GM12878 (cell line): ENCODE data around the gene AHNAK. TPM values are rescaled to one million over a fixed set of nuclear protein-coding genes. Genes with fewer than 3 reads are reported as not detected.

Experiments
- ATAC-seq: fragments of 200-7000 bp; cut with Tn5 transposase; 3 replicates; pipeline ENCODE4 v1.9.1; 2020; ENCODE audit warnings: mild to moderate bottlenecking, moderate library complexity
- BruUV-seq: library from RNA; stranded (reverse); fragments of 400-500 nt; replicated peaks from 2 replicates; lab custom pipeline; 2021; lab: Mats Ljungman, UMichigan
- CTCF ChIA-PET: fragments of 300-600 bp; sonication (Branson Sonifier 250); formaldehyde crosslinking; extraction: SDS; loops from one replicate; lab custom pipeline; 2021; ENCODE audit warnings: inconsistent platforms; lab: Yijun Ruan, JAX
- POLR2A ChIA-PET: fragments of 350-600 bp; formaldehyde crosslinking; extraction: SDS; loops from one replicate; lab custom pipeline; 2021; ENCODE audit warnings: inconsistent platforms; lab: Charles Lee
- RAD21 ChIA-PET: fragments of 300-600 bp; sonication (Branson Sonifier 250); formaldehyde crosslinking; loops from one replicate; lab custom pipeline; 2023; ENCODE audit warnings: antibody characterized with exemption; ENCODE audit not compliant: unreplicated experiment; lab: Charles Lee
- SMC1A ChIA-PET: fragments of 300-600 bp; sonication (Branson Sonifier 250); formaldehyde crosslinking; loops from one replicate; lab custom pipeline; 2023; ENCODE audit not compliant: unreplicated experiment, uncharacterized antibody; lab: Charles Lee
- DNase-seq: peaks from one replicate; pipeline ENCODE4 v3.0.0-alpha.2; 2011; ENCODE audit warnings: low read depth, low spot score
- FAIRE-seq: peaks from 3 replicates; lab custom pipeline; 2011; peaks lifted over from hg19 to GRCh38; lab: Jason Lieb, UNC
- H2AFZ ChIP-seq: 2 replicates; pipeline ENCODE4 v1.6.0; 2011; ENCODE audit warnings: low read depth, low read length, control low read depth; ENCODE audit not compliant: control insufficient read depth
- H3K27ac ChIP-seq: 2 replicates; pipeline ENCODE4 v1.5.1; 2011; ENCODE audit warnings: control low read depth; ENCODE audit not compliant: control insufficient read depth, insufficient read depth
- H3K27me3 ChIP-seq, 2 experiments: replicated peaks in 1 of 2; 2 replicates each; pipeline versions ENCODE4 v1.6.0 to v1.6.1; 2011; ENCODE audit warnings: low read length in 1 of 2; ENCODE audit not compliant: control insufficient read depth in 2 of 2, insufficient read depth in 2 of 2
- H3K36me3 ChIP-seq, 2 experiments: 2 replicates each; pipeline ENCODE4 v1.5.1; 2011; ENCODE audit warnings: low read length in 1 of 2; ENCODE audit not compliant: control insufficient read depth in 2 of 2, insufficient read depth in 2 of 2
- H3K4me1 ChIP-seq: 2 replicates; pipeline ENCODE4 v1.6.1; 2011; ENCODE audit warnings: mild to moderate bottlenecking, low read length, moderate library complexity, mixed read lengths; ENCODE audit not compliant: control insufficient read depth, insufficient read depth
- H3K4me2 ChIP-seq: 2 replicates; pipeline ENCODE4 v1.6.0; 2011; ENCODE audit warnings: control low read depth; ENCODE audit not compliant: control insufficient read depth, insufficient read depth
- H3K4me3 ChIP-seq: fragments of 200-600 bp; sonication (generic); 2 replicates; pipeline ENCODE4 v1.5.1; 2016
- H3K79me2 ChIP-seq: 2 replicates; pipeline ENCODE4 v1.6.0; 2011; ENCODE audit warnings: low read length; ENCODE audit not compliant: control insufficient read depth, insufficient read depth
- H3K9ac ChIP-seq: 2 replicates; pipeline ENCODE4 v1.8.0; 2011; ENCODE audit warnings: low read length, control low read depth, mixed read lengths; ENCODE audit not compliant: control insufficient read depth, insufficient read depth
- H3K9me3 ChIP-seq: replicated peaks from 3 replicates; pipeline ENCODE4 v1.5.1; 2011; ENCODE audit warnings: mild to moderate bottlenecking, low read length; ENCODE audit not compliant: control insufficient read depth, insufficient read depth
- H4K20me1 ChIP-seq: 2 replicates; pipeline ENCODE4 v1.6.0; 2011; ENCODE audit not compliant: control insufficient read depth, insufficient read depth
- ATF7 ChIP-seq: fragments of 450-650 bp; IDR thresholded peaks from 2 replicates; pipeline ENCODE4 v1.6.1; 2016; ENCODE audit warnings: low read depth, mild to moderate bottlenecking
- HDAC6 ChIP-seq: fragments of 200-600 bp; sonication (generic); IDR thresholded peaks from one replicate; pipeline ENCODE4 v1.8.0; 2017; ENCODE audit warnings: antibody characterized with exemption; ENCODE audit not compliant: unreplicated experiment
- IKZF1 ChIP-seq: fragments of 450-650 bp; conservative IDR thresholded peaks from 2 replicates; pipeline ENCODE4 v1.6.1; 2017; ENCODE audit warnings: antibody characterized with exemption, mild to moderate bottlenecking
- MEF2A ChIP-seq: IDR thresholded peaks from 2 replicates; pipeline ENCODE4 v1.6.1; 2011; ENCODE audit warnings: low read depth, mild to moderate bottlenecking, low read length, moderate library complexity; ENCODE audit not compliant: insufficient read depth
- NFYB ChIP-seq: IDR thresholded peaks from 2 replicates; pipeline ENCODE4 v1.6.1; 2011; ENCODE audit warnings: low read depth, mild to moderate bottlenecking, low read length, improper control_type of control experiment, moderate library complexity; ENCODE audit not compliant: insufficient read depth
- RB1 ChIP-seq: fragments of 450-650 bp; formaldehyde crosslinking; IDR thresholded peaks from 2 replicates; pipeline ENCODE4 v1.6.1; 2017; ENCODE audit warnings: mild to moderate bottlenecking, borderline replicate concordance
- RCOR1 ChIP-seq: conservative IDR thresholded peaks from 2 replicates; pipeline ENCODE4 v1.6.1; 2012; ENCODE audit warnings: low read depth, low read length, improper control_type of control experiment
- SMC3 ChIP-seq: IDR thresholded peaks from 2 replicates; pipeline ENCODE4 v1.6.1; 2011; ENCODE audit warnings: low read length, improper control_type of control experiment, borderline replicate concordance
- SREBF2 ChIP-seq: IDR thresholded peaks from 2 replicates; pipeline ENCODE4 v1.6.1; 2012; ENCODE audit warnings: mild to moderate bottlenecking, low read length
- STAT3 ChIP-seq: IDR thresholded peaks from 2 replicates; pipeline ENCODE4 v1.6.1; 2011; ENCODE audit warnings: low read depth, low read length, improper control_type of control experiment
- SUZ12 ChIP-seq: fragments of 200-600 bp; sonication (generic); IDR thresholded peaks from one replicate; pipeline ENCODE4 v1.6.1; 2018; ENCODE audit warnings: antibody characterized with exemption, mild to moderate bottlenecking; ENCODE audit not compliant: unreplicated experiment
- TCF7 ChIP-seq: IDR thresholded peaks from 2 replicates; pipeline ENCODE4 v1.6.1; 2014; ENCODE audit warnings: antibody characterized with exemption, borderline replicate concordance
- YBX1 ChIP-seq: fragments of 450-650 bp; IDR thresholded peaks from 2 replicates; pipeline ENCODE4 v1.6.1; 2016; ENCODE audit warnings: antibody characterized with exemption
- WGBS: methylation state at CpG from one replicate; pipeline ENCODE4 v1.1.6; 2016; ENCODE audit warnings: low lambda C conversion rate; ENCODE audit not compliant: insufficient replicate concordance, insufficient coverage; ENCODE audit errors: missing lambda C conversion rate; 5-methylcytosine and 5-hydroxymethylcytosine counted together
- in situ Hi-C: fragments of 300-500 bp; cut with MboI; formaldehyde crosslinking; loops from 9 replicates; pipeline ENCODE4 v1.14.3; 2018; ENCODE audit warnings: mixed read lengths
- intact Hi-C: fragments of 100-400 bp; cut with micrococcal nuclease; formaldehyde crosslinking; loops from one replicate; pipeline ENCODE4 v1.14.2; 2022; ENCODE audit not compliant: unreplicated experiment
- polyA plus RNA-seq, 11 experiments: library from polyadenylated mRNA; depleted of rRNA in 4 of 11; unstranded in 6 of 11; stranded (reverse) in 5 of 11; fragments of >200 nt; fragmentation: Nextera tagmentation in 4 of 11; fragmentation: Illumina TruSeq in 1 of 11; extraction: Ambion mirVana in 4 of 11; extraction: Trizol in 1 of 11; gene quantifications; 1 replicate in 1 of 11; 2 replicates in 10 of 11; pipeline versions ENCODE4 v1.2.1 to v1.2.3, GENCODE V29; 2011 to 2016; ENCODE audit warnings: inconsistent platforms in 2 of 11, missing spikeins in 2 of 11, low read depth in 1 of 11
- total RNA-seq, 4 experiments: library from RNA; depleted of rRNA in 3 of 4; stranded (reverse); fragments of >200 nt in 3 of 4; fragmentation: Illumina TruSeq in 1 of 4; extraction: Trizol in 1 of 4; gene quantifications; 2 replicates each; pipeline versions ENCODE4 v1.2.1 to v1.2.3, GENCODE V29; 2013 to 2021
- TF ChIP-seq, protein P1 (sequence below): IDR thresholded peaks from 2 replicates; pipeline ENCODE4 v1.6.1; 2011; ENCODE audit warnings: mild to moderate bottlenecking, low read depth, low read length, moderate library complexity; ENCODE audit not compliant: insufficient replicate concordance
- TF ChIP-seq, protein P2 (sequence below): fragments of 450-650 bp; IDR thresholded peaks from 2 replicates; pipeline ENCODE4 v1.6.1; 2014; ENCODE audit warnings: mild to moderate bottlenecking
- TF ChIP-seq, protein P3 (sequence below): IDR thresholded peaks from 2 replicates; pipeline ENCODE4 v1.6.1; 2011; ENCODE audit warnings: low read depth, mild to moderate bottlenecking, low read length, moderate library complexity, borderline replicate concordance; ENCODE audit errors: extremely low read depth
- TF ChIP-seq, protein P4 (sequence below), 3 experiments: IDR thresholded peaks in 2 of 3; conservative IDR thresholded peaks in 1 of 3; 2 replicates each; pipeline ENCODE4 v1.5.1; 2011; ENCODE audit warnings: low read depth in 3 of 3, low read length in 3 of 3, mild to moderate bottlenecking in 3 of 3, control low read depth in 2 of 3, moderate library complexity in 2 of 3, inconsistent platforms in 1 of 3, mixed read lengths in 1 of 3; ENCODE audit not compliant: control insufficient read depth in 2 of 3, insufficient read depth in 1 of 3; ENCODE audit errors: extremely low read depth in 1 of 3

Gene AHNAK
- total and polyA plus RNA-seq, 10 of the 15 experiments (the other 5 are each of a cell fraction or from before 2014, with no cell fraction given), result 0.76 to 90.3 (median 19.4) TPM

DNA sequence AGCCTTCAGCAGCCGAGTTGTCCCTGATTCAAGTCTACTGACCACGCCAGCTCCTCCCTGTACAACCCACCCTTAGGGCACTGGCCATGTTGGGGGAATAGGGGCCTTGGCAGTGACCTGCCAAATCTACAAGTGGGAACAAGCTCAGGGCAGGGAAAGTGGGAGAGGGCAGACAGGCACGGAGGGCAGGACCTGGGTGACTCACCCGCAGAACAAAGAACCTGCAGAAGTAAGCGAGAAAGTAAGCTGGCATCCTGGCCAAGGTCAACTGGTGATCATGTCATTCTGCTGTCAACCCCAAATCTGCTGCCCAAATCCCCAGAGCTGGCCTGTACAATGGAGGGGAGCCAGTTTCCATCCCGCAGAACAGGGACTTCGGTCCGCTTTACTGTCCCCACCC lies 135.6 kb downstream of the AHNAK start (continued):
- TF ChIP-seq, protein P1, sequence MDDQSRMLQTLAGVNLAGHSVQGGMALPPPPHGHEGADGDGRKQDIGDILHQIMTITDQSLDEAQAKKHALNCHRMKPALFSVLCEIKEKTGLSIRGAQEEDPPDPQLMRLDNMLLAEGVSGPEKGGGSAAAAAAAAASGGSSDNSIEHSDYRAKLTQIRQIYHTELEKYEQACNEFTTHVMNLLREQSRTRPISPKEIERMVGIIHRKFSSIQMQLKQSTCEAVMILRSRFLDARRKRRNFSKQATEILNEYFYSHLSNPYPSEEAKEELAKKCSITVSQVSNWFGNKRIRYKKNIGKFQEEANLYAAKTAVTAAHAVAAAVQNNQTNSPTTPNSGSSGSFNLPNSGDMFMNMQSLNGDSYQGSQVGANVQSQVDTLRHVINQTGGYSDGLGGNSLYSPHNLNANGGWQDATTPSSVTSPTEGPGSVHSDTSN, result no peak
- TF ChIP-seq RCOR1 (no peak), HDAC6 (no peak), MEF2A (no peak), NFYB (no peak)
- TF ChIP-seq, protein P2, sequence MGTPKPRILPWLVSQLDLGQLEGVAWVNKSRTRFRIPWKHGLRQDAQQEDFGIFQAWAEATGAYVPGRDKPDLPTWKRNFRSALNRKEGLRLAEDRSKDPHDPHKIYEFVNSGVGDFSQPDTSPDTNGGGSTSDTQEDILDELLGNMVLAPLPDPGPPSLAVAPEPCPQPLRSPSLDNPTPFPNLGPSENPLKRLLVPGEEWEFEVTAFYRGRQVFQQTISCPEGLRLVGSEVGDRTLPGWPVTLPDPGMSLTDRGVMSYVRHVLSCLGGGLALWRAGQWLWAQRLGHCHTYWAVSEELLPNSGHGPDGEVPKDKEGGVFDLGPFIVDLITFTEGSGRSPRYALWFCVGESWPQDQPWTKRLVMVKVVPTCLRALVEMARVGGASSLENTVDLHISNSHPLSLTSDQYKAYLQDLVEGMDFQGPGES, result no peak
- TF ChIP-seq, protein P3, sequence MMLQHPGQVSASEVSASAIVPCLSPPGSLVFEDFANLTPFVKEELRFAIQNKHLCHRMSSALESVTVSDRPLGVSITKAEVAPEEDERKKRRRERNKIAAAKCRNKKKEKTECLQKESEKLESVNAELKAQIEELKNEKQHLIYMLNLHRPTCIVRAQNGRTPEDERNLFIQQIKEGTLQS, result no peak

DNA sequence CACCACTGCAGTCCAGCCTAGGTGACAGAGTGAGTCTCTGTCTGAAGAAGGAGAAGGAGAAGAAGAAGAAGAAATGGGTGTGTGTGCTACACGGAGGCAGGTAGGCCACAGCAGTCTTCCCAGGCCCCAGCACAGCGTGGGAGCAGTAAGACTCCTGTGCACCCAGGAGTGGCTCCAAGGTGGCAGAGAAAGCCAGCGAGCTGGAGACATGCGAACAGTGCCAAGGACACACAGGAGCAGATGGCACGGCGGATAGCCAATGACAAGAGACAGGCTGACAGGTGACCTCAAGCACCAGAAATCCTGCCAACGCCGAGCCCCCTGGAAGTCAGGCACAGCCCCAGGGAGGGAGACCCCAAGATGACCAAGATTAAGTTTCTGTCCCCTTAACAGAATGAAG lies 136.8 kb downstream of the AHNAK start:
- no peaks in the 10 kb centered on the region for H3K4me1 ChIP-seq
- H3K79me2 ChIP-seq, result no peaks in the 10 kb centered on the region
- POLR2A ChIA-PET, result interaction anchor here (0.6 kb wide), 1 partner anchor 1095 kb away, joined by 11 read pairs; no protein-coding TSS in a partner anchor
- H3K9me3 ChIP-seq, result no peaks in the 10 kb centered on the region
- no TSS peak for BruUV-seq
- CTCF ChIA-PET, result interaction anchor here (1.5 kb wide), 1 partner anchor 15 kb away, joined by 4 read pairs; no protein-coding TSS in a partner anchor
- H3K36me3 ChIP-seq, result no peaks in the 10 kb centered on the region
- ATAC-seq, result no peak
- H4K20me1 ChIP-seq, result no peaks in the 10 kb centered on the region
- FAIRE-seq, result no peak
- RAD21 ChIA-PET, result interaction anchor here (0.6 kb wide), 1 partner anchor 82 kb away, joined by 3 read pairs; no protein-coding TSS in a partner anchor
- peaks cover 0 to 1% of the 10 kb centered on the region in 2 experiments; a peak in 3 of 4 replicates for H3K27me3 ChIP-seq
- H3K9ac ChIP-seq, result no peak overlapping the region
- intact Hi-C loops, result no loop called here
- no peak overlapping the region for H3K27ac ChIP-seq
- in situ Hi-C loops, result no loop called here
- SMC1A ChIA-PET, result no interaction called here
- H3K4me3 ChIP-seq, result no peak overlapping the region
- 56% methylated on average over 8 of the region's 8 CpGs for WGBS
- no peak overlapping the region for H2AFZ ChIP-seq
- DNase-seq, result no peak
- H3K4me2 ChIP-seq, result no peak overlapping the region
- no peak for TF ChIP-seq SUZ12
- no peak for TF ChIP-seq RB1
- no peak for TF ChIP-seq YBX1
- no peak for TF ChIP-seq STAT3
- TF ChIP-seq SREBF2, result no peak
- no peak for TF ChIP-seq MEF2A
- TF ChIP-seq SMC3, result no peak
- no peak for TF ChIP-seq ATF7
- TF ChIP-seq, protein P2, result no peak
- no peak for TF ChIP-seq IKZF1
- no peak for TF ChIP-seq TCF7
- TF ChIP-seq, protein P4, sequence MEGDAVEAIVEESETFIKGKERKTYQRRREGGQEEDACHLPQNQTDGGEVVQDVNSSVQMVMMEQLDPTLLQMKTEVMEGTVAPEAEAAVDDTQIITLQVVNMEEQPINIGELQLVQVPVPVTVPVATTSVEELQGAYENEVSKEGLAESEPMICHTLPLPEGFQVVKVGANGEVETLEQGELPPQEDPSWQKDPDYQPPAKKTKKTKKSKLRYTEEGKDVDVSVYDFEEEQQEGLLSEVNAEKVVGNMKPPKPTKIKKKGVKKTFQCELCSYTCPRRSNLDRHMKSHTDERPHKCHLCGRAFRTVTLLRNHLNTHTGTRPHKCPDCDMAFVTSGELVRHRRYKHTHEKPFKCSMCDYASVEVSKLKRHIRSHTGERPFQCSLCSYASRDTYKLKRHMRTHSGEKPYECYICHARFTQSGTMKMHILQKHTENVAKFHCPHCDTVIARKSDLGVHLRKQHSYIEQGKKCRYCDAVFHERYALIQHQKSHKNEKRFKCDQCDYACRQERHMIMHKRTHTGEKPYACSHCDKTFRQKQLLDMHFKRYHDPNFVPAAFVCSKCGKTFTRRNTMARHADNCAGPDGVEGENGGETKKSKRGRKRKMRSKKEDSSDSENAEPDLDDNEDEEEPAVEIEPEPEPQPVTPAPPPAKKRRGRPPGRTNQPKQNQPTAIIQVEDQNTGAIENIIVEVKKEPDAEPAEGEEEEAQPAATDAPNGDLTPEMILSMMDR (IDR thresholded peaks at IDR 0.05 in 2 of 3, conservative IDR thresholded peaks at IDR 0.05 in 1 of 3; ENCODE audit: control insufficient read depth in 2 of 3, extremely low read depth in 1 of 3, insufficient read depth in 1 of 3, low read depth in 3 of 3, low read length in 3 of 3), result no peak
